Jurkat, Clone E6-1 (cell line): ENCODE data around the gene GTF2F2.
A peak's percentile ranks its signal among the peaks of the same experiment; 100 is the strongest.
"Not testable (repeated sequence)": the region's sequence is repeated elsewhere in the genome, so short reads cannot be mapped to it uniquely, and the experiment has no call there.

Experiments used
- DNase-seq: peaks from one replicate; pipeline ENCODE4 v3.0.0-alpha.2; 2011; ENCODE audit warnings: low read depth, low spot score
- H3K4me3 ChIP-seq: 2 replicates; pipeline ENCODE4 v1.5.1; 2011; ENCODE audit warnings: mild to moderate bottlenecking, low read length, control low read depth, moderate library complexity

Gene GTF2F2

DNA sequence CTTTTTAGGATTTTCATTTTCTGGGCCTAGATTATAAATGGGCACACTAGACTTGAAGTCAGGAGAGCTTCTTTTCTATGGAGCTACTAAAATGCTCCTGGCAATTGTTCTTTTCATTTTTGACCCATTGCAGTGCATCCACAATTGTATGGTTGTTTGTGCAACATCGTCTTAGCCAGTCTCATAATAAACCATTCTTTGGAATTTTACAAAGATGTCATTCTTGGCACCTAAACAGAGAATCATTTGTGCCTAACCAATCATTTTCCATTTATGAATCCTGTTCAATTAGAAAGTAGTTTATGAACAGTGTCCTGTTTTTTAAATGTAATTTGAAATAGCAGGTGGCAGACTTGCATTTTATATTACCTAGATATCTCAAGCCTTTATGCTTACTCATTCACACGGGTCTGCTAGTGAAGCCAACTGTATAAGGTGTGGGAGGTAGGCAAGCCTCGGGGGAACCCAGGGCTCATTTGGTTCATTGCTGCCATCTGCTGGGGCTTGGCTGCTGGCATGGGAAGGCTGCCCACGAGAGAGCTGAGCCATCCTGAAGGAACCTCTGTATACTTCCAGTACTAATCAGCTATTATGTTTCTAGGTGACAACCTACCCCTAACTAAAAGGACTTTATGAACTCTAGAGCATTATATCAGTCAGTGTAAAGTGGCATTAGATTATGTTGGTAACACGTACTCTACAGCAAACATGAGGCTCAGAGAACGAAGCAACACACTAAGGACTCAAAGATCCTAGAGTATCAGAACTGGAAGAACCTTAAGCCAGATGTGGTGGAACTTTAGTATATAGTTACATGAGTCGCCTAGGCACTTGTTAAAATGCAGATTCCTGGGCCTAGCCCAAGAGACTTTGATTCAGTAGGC is 160.7 kb downstream of the GTF2F2 start:
- peak; percentile 15 for DNase-seq
- no peak overlapping the region for H3K4me3 ChIP-seq

GRCh38 chr13:45282994-45283393 is 162.7 kb downstream of the GTF2F2 start:
- no peak for DNase-seq
- no peak overlapping the region for H3K4me3 ChIP-seq

GRCh38 chr13:45289936-45290563 is 169.7 kb downstream of the GTF2F2 start:
- DNase-seq: no peak
- no peak overlapping the region for H3K4me3 ChIP-seq

GRCh38 chr13:45292176-45292575 is 171.9 kb downstream of the GTF2F2 start:
- H3K4me3 ChIP-seq: no peak overlapping the region
- no peak for DNase-seq

- no peak overlapping the region for H3K4me3 ChIP-seq
- no peak for DNase-seq
These were observed 175.2 kb downstream of the GTF2F2 start for GRCh38 chr13:45295536-45295935.

- no peak overlapping the region for H3K4me3 ChIP-seq
- no peak for DNase-seq
These were observed 175.9 kb downstream of the GTF2F2 start for GRCh38 chr13:45296259-45296658.

DNA sequence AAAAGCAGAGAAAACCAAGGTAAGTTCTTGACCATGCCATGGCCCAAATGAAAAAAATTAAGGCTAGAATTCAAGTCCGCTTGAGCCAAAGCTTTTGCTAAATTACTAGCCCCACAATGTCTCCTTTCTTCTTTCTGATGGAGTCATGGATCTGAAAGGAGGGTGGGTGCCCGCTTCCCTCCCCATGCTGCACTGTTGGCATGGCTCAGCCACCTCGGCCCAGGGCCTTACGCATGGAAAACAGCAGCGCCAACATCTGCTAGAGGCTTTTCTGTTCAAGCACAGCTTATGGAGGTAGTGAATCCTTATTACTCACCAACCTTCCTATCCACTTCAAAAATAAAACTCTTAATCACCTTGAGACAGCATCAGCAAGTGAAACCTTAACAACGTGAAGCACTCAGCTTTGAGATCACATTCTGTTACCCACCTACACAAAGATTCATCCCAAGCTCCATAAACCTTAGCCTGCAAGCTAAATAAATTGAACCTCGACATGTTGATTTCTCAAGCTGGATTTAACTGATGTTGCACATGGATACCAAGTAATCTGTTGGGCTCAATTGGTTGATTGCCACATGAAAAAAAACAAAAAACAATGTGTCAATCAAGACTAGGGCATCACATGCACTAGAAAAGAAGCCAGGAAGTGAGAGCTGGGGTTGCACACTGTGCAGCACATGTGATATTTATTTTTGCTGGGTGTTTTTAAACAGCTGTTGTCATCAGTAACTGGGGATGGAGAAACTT is 177.3 kb downstream of the GTF2F2 start:
- no peak for DNase-seq
- H3K4me3 ChIP-seq: no peak overlapping the region

DNA sequence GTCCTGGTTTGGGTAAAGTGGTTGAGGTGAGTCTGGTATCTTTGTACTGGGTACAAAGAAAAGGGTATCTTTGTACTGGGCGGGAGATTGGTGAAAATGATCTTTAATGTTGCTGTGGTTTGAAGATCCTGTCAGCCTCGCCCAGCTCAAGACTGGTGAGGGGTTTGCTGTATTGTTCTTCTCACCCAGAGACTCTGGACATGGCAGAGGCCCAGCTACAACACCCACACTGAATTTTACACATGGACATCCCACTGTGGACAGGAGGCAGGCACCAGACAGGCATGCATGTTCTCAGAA is 177.8 kb downstream of the GTF2F2 start:
- DNase-seq: no peak

DNA sequence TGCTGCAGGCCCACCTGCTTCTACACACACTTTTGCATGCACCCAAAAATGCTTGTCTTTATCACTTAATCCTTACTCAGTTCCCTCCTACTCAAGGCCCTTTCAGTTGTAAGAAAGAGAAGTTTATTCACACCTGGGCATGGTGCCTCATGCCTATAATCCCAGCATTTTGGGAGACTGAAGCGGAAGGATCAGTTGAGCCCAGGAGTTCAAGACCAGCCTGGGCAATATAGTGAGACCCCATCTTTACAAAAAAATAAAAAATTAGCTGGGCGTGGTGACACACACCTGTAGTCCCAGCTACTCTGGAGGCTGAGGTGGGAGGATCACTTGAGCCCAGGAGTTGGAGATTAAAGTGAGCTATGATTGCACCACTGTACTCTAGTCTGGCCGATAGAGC is 178.2 kb downstream of the GTF2F2 start:
- not testable (repeated sequence) for DNase-seq, H3K4me3 ChIP-seq

More for the DNA sequence above, 177.8 kb downstream of the GTF2F2 start:
- no peak overlapping the region for H3K4me3 ChIP-seq

- DNase-seq: no peak
These were observed 178.9 kb downstream of the GTF2F2 start for GRCh38 chr13:45299194-45299593.

GRCh38 chr13:45300190-45300985 is 180.1 kb downstream of the GTF2F2 start:
- no peak overlapping the region for H3K4me3 ChIP-seq

More at GRCh38 chr13:45299194-45299593, 178.9 kb downstream of the GTF2F2 start:
- no peak overlapping the region for H3K4me3 ChIP-seq

DNA sequence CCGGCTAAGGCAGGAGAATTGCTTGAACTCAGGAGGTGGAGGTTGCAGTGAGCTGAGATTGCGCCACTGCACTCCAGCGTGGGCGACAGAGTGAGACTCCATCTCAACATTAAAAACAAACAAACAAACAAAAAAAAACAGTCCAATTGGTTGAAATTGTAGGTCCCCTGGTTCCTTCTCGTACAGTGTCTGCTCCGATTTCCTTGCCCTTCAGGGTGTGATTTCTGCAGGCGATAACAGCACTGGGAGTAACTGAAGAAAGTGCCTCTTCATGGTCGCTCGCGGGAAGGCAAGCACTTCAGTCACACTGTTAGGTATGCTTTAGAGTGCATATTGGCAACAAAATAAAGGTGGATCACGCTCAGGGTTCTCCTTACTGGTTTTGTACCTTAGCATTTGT is 181.0 kb downstream of the GTF2F2 start:
- DNase-seq: no peak
- no peak overlapping the region for H3K4me3 ChIP-seq

More at GRCh38 chr13:45300190-45300985, 180.1 kb downstream of the GTF2F2 start:
- DNase-seq: no peak

GRCh38 chr13:45302507-45302906 is 182.2 kb downstream of the GTF2F2 start:
- DNase-seq: no peak
- H3K4me3 ChIP-seq: no peak overlapping the region

GRCh38 chr13:45303026-45303425 is 182.7 kb downstream of the GTF2F2 start:
- DNase-seq: no peak
- H3K4me3 ChIP-seq: no peak overlapping the region

GRCh38 chr13:45303866-45304265 is 183.6 kb downstream of the GTF2F2 start:
- DNase-seq: no peak

DNA sequence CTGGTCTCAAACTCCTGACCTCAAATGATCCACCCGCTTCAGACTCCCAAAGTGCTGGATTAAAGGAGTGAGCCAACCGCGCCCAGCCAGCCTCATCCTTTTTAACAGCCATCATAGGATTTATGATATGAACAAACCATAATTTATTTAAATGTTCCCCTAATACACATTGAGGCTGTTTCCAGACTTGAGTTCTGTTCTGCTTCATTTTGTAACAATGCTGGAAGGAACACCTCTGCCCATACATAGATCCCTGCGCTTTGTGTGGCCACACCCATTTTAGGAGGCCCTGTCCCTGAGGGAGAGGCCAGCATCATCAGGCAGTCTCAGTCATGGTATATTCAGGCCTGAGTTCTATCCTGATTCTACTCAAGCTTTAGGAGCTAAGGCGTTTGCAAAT is 184.8 kb downstream of the GTF2F2 start:
- no peak overlapping the region for H3K4me3 ChIP-seq
- no peak for DNase-seq

More at GRCh38 chr13:45303866-45304265, 183.6 kb downstream of the GTF2F2 start:
- no peak overlapping the region for H3K4me3 ChIP-seq

DNA sequence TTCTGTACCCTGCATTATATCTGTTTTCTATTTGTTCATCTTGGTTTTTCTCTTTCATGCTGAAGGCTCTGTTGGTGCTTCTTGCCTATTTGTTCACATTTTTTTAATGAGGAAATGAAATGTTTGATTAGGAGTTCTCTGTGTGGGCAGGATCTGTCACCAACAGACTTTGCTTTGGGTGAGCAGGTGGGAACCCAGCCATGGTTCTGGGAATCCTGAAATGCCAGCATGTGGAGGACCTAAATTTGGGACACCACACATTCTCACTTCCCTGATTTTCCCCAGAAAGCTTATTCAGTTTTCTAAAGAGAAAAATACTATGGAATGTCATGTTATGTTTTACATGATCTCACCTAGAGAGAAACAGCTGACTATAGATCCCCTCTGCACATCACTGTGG is 186.7 kb downstream of the GTF2F2 start:
- no peak overlapping the region for H3K4me3 ChIP-seq

GRCh38 chr13:45310341-45311131 is 190.2 kb downstream of the GTF2F2 start:
- peak overlapping the region; percentile 27 for H3K4me3 ChIP-seq
- DNase-seq: no peak

More for the DNA sequence above, 186.7 kb downstream of the GTF2F2 start:
- no peak for DNase-seq
